ENCODE results near the gene CABP5. TPM values are rescaled to one million over a fixed set of nuclear protein-coding genes. Genes with fewer than 3 reads are reported as not detected.

The CABP5 gene
- total RNA-seq, 1 experiment from 2014 or later = not detected

DNA sequence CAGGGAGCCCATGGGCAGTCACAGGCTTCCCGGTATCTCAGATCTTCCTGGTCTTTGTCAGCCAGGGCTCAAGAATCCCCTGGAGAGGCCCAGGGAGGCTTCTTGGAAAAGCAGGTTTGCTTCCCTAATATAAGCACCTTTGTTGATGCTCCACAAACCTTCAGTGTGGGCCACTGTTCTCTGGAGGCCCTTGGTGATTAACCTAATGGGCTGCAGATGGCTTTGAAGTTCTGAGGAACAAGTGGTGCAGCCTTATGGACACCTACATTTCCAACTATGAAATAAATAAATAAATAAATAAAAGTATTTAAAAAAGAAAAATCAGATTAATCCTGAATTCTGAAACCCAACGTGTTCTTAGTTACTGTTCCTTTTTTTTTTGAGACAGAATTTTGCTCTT lies 51.8 kb downstream of the CABP5 start, which contains the start of gene BSPH1 (continued):
- no peak for TF ChIP-seq YY1 (IDR thresholded peaks at IDR 0.05; ENCODE audit: extremely low read depth, insufficient replicate concordance, low read depth, low read length)
- no peak for TF ChIP-seq EGR1 (IDR thresholded peaks at IDR 0.05; ENCODE audit: low read depth)
- TF ChIP-seq ELF1 (IDR thresholded peaks at IDR 0.05; ENCODE audit: borderline replicate concordance, low read depth) = no peak
- TF ChIP-seq, protein P1, sequence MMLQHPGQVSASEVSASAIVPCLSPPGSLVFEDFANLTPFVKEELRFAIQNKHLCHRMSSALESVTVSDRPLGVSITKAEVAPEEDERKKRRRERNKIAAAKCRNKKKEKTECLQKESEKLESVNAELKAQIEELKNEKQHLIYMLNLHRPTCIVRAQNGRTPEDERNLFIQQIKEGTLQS (IDR thresholded peaks at IDR 0.05) = no peak
- TF ChIP-seq, protein P2, sequence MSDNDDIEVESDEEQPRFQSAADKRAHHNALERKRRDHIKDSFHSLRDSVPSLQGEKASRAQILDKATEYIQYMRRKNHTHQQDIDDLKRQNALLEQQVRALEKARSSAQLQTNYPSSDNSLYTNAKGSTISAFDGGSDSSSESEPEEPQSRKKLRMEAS (IDR thresholded peaks at IDR 0.05) = no peak

- ChIA-PET POLR2A (no interaction called here), CTCF (no interaction called here)
- no TSS peak for BruUV-seq (replicated peaks)
- no peak for TF ChIP-seq CEBPB (IDR thresholded peaks at IDR 0.05; ENCODE audit: low read depth)
- no peak for TF ChIP-seq EZH2 (IDR thresholded peaks at IDR 0.05)
- TF ChIP-seq, protein P1 (IDR thresholded peaks at IDR 0.05) = no peak
- TF ChIP-seq ZBTB33 (IDR thresholded peaks at IDR 0.05; ENCODE audit: extremely low read depth, insufficient replicate concordance, low read length) = no peak
- TF ChIP-seq SP1 (IDR thresholded peaks at IDR 0.05; ENCODE audit: low read depth) = no peak
- TF ChIP-seq ELF1 (IDR thresholded peaks at IDR 0.05; ENCODE audit: borderline replicate concordance, low read depth) = no peak
- TF ChIP-seq EGR1 (IDR thresholded peaks at IDR 0.05; ENCODE audit: low read depth) = no peak
- TF ChIP-seq, protein P3, sequence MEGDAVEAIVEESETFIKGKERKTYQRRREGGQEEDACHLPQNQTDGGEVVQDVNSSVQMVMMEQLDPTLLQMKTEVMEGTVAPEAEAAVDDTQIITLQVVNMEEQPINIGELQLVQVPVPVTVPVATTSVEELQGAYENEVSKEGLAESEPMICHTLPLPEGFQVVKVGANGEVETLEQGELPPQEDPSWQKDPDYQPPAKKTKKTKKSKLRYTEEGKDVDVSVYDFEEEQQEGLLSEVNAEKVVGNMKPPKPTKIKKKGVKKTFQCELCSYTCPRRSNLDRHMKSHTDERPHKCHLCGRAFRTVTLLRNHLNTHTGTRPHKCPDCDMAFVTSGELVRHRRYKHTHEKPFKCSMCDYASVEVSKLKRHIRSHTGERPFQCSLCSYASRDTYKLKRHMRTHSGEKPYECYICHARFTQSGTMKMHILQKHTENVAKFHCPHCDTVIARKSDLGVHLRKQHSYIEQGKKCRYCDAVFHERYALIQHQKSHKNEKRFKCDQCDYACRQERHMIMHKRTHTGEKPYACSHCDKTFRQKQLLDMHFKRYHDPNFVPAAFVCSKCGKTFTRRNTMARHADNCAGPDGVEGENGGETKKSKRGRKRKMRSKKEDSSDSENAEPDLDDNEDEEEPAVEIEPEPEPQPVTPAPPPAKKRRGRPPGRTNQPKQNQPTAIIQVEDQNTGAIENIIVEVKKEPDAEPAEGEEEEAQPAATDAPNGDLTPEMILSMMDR (IDR thresholded peaks at IDR 0.05 in 2 of 3, conservative IDR thresholded peaks at IDR 0.05 in 1 of 3; ENCODE audit: borderline replicate concordance in 1 of 3, insufficient read depth in 1 of 3, low read depth in 2 of 3, low read length in 2 of 3) = no peak
- TF ChIP-seq SIN3A (IDR thresholded peaks at IDR 0.05; ENCODE audit: low read depth) = no peak
- TF ChIP-seq RAD21 (IDR thresholded peaks at IDR 0.05; ENCODE audit: low read depth) = no peak
- no peak for TF ChIP-seq ZFX (IDR thresholded peaks at IDR 0.05)
- TF ChIP-seq TCF7L2 (IDR thresholded peaks at IDR 0.05; ENCODE audit: borderline replicate concordance, extremely low read depth, insufficient read depth, insufficient read length) = no peak
- TF ChIP-seq YY1 (IDR thresholded peaks at IDR 0.05; ENCODE audit: extremely low read depth, insufficient replicate concordance, low read depth, low read length) = no peak
- no peak for TF ChIP-seq ZNF274 (IDR thresholded peaks at IDR 0.05; ENCODE audit: low read depth, low read length)
These were observed 52.6 kb downstream of the CABP5 start for GRCh38 chr19:47991191-47991808.

More at GRCh38 chr19:47991191-47991808, 52.6 kb downstream of the CABP5 start:
- no peak overlapping the region for H2AFZ ChIP-seq (ENCODE audit: low read depth, low read length, poor library complexity, severe bottlenecking)
- ATAC-seq (no peak), DNase-seq (ENCODE audit: low read depth, low spot score) (no peak)
- no peaks in the 10 kb centered on the region for H3K4me1 ChIP-seq (ENCODE audit: control insufficient read depth in 1 of 2, insufficient read depth in 2 of 2, low read length in 2 of 2)
- intact Hi-C loops (cut with micrococcal nuclease) = no loop called here
- H3K9me3 ChIP-seq (ENCODE audit: control insufficient read depth in 1 of 2, insufficient read depth in 1 of 2, low read depth in 1 of 2, low read length in 2 of 2) = no peaks in the 10 kb centered on the region
- H3K9me2 ChIP-seq (ENCODE audit: insufficient read depth) = 0 out of 2 replicates have a peak, but pooled peaks cover 4% of the 10 kb centered on the region
- H3K36me3 ChIP-seq (ENCODE audit: control insufficient read depth in 1 of 2, insufficient read depth in 2 of 2, low read length in 2 of 2) = no peaks in the 10 kb centered on the region
- H3K4me2 ChIP-seq (ENCODE audit: low read length) = no peak overlapping the region
- H4K20me1 ChIP-seq (ENCODE audit: insufficient read depth) = no peaks in the 10 kb centered on the region
- no peak overlapping the region for H3K4me3 ChIP-seq (replicated peaks in 1 of 2; ENCODE audit: low read depth in 1 of 2, low read length in 2 of 2)
- H3K79me2 ChIP-seq (ENCODE audit: insufficient read depth, low read length) = no peaks in the 10 kb centered on the region
- RAD21 ChIA-PET (ENCODE audit: low non-redundant PET in 1 of 2, low total read pairs in 2 of 2, uncharacterized antibody in 2 of 2, unreplicated experiment in 2 of 2) = interaction anchor here in 1 of 2 experiments (0.6 kb wide), 1 partner anchor 48 kb away, joined by 5 read pairs; no protein-coding TSS in a partner anchor
- no peak overlapping the region for H3K27ac ChIP-seq (ENCODE audit: low read depth, low read length)
- no peaks in the 10 kb centered on the region for H3K27me3 ChIP-seq (ENCODE audit: insufficient read depth, low read length)
- H3K9ac ChIP-seq (ENCODE audit: low read length) = no peak overlapping the region
